IPS-18c (cell line): Measurements from ENCODE around the gene VPS4B.

Experiments
- H3K4me3 ChIP-seq: 2 replicates; pipeline ENCODE4 v1.7.0; 2013; ENCODE audit warnings: low read depth, mild to moderate bottlenecking, low read length, moderate library complexity; ENCODE audit not compliant: insufficient read depth
- H3K9me3 ChIP-seq: one replicate; pipeline ENCODE4 v1.6.1; 2013; ENCODE audit warnings: mild to moderate bottlenecking, low read length, moderate library complexity; ENCODE audit not compliant: control insufficient read depth, insufficient read depth

Gene VPS4B

DNA sequence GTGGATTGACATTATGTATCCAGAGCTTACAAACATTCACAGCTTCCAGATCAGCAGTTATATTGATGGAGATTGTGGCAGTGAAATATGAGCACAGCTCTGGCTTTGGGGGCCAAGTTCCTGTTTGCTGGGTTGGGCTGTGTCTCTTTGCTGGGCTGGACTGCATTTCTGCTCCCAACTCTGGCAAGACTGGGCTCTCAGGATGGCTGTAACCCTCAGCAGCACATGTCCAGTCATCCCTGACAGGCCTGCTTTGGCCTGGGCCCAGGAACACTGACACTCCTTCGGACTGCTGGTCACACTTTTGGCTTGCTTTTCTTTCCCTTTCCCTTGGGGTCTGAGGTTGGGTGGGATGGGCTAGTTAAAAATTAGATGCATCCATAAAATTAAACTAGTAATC is 17.9 kb upstream of the VPS4B start:
- Histone ChIP-seq H3K4me3 (no peak overlapping the region), H3K9me3 (no peaks in the 10 kb centered on the region)

DNA sequence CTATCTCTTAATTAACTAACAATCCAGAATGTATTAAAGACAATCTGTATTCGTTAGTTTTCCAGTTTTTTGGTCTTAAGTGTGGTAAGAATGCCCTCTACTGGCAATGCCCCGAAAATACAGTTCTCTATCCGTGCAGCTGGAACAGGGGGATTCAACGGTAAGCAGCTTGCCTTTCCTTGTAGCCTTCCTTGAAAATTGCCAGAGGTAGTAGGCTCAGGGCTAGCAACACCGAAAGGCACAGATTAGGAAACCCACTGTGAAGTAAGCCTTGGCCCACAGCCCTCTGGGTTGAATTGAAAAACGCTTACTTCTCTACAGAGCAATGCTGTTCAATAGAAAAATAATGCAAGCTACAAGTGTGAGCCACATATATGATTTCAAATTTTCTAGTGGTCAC is 17.1 kb upstream of the VPS4B start:
- H3K9me3 ChIP-seq, result no peaks in the 10 kb centered on the region
- no peak overlapping the region for H3K4me3 ChIP-seq

DNA sequence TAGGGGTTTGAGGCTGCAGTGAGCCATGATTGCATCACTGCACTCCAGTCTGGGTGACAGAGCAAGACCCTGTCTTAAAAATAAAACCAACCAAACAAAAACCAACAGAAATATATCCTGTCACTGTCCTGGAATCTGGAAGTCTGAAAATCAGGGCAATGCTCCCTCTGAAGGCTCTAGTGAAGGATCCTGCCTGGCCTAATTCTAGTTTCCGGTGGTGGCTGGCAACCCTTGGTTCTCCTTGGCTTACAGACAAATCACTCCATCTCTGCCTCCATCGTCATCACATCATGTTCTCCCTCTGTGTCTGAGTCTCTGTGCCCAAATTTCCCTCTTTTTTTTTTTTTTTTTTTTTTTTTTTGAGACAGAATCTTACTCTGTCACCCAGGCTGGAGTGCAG is 15.9 kb upstream of the VPS4B start:
- H3K4me3 ChIP-seq, result no peak overlapping the region
- no peaks in the 10 kb centered on the region for H3K9me3 ChIP-seq

DNA sequence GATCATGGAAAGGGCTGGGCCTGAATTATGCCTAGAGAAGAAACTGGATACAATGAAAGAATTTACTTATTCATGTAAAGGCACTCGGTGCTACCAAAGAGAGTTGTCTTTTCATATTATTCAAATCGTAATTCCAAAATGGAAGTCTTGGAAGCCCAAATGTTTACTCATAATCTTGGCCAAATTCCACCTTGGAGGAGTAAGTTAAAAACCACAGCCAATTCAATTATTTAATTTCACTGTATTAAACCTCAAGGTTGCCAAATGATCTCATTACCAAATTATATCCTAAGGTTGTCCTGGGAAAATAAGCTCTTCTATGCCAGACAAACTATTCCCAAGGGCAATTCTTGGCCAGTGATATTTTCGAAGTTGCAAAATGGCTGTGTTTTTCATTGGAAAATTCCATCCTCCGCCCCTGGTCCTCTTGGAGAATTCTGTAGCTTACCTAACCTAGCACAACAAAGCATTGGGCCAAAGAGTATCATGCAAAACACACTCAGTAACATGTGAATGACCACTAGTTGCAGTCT is 11.1 kb upstream of the VPS4B start:
- no peak overlapping the region for H3K4me3 ChIP-seq
- peaks cover 2% of the 10 kb centered on the region for H3K9me3 ChIP-seq

DNA sequence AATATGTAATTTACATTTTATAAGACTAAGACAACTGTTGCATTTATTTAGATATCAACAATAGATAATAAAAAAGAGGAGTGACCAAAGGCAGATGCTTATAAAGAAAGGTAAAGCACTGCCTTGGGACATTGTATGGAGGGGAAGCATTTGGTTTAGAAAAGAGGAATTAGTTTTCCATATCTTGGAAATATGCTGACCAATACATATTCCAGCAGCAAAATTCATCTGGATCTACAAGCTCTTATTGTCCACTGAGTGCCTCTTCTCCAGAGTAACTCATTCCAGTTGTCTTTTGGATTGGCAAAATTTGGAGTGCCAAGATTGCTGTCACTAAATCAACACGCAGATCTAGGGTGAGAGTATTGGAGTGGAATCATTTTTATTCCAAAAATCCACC is 8.9 kb upstream of the VPS4B start:
- H3K9me3 ChIP-seq, result peaks cover 2% of the 10 kb centered on the region
- H3K4me3 ChIP-seq, result no peak overlapping the region

DNA sequence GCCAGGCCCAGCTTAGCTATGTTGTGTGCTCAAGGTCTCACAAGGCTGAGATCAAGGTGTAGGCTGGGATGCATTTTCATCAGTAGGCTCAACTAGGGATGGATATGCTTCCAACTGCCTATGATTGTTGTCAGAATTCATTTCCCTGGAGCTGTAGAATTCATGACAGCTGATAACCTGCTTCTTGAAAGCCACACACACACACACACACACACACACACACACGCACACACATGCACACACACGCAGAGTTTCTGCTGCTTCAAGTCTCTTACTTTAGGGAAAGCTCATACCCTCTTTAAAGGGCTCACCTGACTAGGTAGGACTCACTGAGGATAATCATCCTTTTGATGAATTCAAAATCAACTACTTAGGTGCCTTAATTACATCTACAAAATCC is 8.2 kb upstream of the VPS4B start:
- Histone ChIP-seq H3K4me3 (no peak overlapping the region), H3K9me3 (peaks cover 2% of the 10 kb centered on the region)

DNA sequence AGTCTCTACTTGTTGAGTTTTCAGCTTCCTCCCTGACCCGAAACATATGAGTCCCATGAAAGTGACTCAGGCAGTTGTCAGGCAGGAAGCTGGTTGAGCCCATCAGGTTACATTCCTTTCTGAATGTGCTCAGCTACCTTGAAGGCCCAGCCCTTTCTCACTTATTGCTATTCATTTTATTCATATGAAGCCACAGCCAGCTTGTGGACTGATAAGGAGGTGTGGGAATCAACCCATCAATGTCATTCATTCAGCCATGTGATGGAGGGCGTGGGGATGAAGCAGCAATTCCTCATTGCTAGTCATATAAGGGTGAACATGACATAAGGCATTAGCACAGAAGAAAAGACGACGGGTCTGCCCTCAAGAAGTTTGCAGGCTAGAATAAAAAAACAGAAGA is 5.3 kb upstream of the VPS4B start:
- H3K9me3 ChIP-seq, result peaks cover 2% of the 10 kb centered on the region
- H3K4me3 ChIP-seq, result no peak overlapping the region

DNA sequence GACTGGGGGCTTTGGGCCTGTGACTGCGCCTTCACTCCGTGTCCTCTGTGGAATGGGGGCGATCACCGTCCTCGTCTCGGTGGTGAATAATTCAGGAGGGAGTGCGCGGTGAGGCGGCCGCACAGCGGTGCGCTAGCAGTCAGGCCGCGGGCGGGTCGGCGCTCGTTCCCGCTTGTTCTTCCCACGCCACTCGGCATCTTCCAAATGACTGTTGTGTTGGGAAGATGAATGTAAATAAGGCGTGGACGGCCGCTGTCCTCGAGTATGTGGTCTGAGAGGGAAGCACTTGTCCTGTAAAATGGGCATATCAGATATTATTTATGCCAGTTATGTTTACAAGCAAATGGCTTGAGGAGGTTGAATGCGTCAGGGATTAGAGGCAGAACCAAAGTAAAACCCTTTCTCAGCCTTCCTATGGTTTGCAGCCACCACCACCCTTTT is 608 bp upstream of the VPS4B start:
- H3K4me3 ChIP-seq, result peak overlapping the region; percentile 98
- H3K9me3 ChIP-seq, result no peaks in the 10 kb centered on the region

DNA sequence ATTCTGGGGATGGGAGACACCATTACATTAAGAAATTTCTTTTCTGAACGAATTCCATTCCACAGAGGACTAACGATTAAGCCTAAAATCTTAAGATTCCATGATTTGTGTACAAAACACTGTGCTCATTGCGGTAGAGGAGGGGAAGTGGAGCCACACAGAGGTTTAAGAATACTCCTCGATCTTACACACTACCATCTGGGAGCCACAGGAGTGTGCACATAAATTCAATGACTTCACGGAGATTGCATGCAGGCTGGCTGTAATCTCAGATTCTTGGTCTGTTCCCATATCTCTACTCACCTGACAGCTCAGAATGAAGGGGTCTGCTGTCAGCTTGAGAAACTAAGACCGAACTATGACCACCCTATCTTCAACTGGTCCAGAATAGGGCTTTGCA is 762 bp downstream of the VPS4B start:
- Histone ChIP-seq H3K4me3 (peak overlapping the region; percentile 98), H3K9me3 (no peaks in the 10 kb centered on the region)

DNA sequence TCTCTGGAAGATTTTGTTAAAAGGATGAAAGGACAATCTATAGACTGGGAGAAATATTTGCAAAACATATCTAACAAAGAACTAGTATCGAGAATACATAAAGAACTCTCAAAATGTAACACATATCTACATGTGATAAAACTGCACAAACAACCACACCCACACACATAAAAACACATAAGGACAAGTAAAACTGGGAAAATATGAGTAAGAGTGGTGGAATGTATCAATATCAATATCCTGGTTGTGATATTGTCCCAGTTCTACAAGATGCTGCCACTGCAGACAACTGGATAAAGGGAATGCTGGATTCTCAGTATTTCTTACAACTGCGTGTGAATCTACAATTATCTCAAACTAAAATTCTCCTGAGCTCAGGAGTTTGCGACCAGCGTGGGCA is 9.3 kb downstream of the VPS4B start:
- no peaks in the 10 kb centered on the region for H3K9me3 ChIP-seq
- no peak overlapping the region for H3K4me3 ChIP-seq

DNA sequence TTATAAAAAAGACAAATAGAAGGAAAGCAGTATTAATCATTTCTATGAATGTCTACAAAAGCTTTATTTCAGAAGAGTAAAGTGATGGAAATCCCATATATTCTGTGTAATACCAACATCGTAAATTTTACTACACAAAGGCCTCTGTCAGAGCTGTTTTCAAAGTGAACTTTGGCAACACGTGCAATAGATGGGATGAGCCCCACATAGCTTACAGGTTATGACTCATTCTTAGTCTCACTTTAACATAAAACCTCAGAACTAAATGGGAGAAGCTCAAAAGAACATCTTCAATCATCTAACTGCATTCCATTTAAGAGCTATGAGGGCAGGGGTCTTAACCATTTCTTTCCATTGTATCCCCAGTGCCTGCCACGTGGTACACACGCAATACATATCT is 11.5 kb downstream of the VPS4B start:
- no peak overlapping the region for H3K4me3 ChIP-seq
- H3K9me3 ChIP-seq, result no peaks in the 10 kb centered on the region

DNA sequence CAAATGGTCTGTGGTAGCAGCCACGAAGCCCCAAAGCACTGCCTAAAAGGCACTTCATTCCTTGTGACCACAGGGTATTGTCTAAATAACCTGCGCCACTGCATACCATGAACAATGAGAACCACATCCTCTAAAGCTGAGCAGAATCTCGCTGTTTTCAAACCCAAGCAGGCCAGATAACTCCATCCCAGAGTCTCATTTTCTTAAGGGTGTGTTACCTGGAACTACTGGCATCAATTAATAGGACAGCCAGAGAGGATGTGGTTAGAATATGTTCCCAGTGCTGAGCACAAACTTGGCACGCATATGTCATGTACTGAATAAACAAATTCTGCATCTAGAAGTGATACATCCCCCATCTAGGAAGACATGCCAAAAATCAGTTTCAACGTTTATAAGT is 13.0 kb downstream of the VPS4B start:
- no peaks in the 10 kb centered on the region for H3K9me3 ChIP-seq
- no peak overlapping the region for H3K4me3 ChIP-seq

DNA sequence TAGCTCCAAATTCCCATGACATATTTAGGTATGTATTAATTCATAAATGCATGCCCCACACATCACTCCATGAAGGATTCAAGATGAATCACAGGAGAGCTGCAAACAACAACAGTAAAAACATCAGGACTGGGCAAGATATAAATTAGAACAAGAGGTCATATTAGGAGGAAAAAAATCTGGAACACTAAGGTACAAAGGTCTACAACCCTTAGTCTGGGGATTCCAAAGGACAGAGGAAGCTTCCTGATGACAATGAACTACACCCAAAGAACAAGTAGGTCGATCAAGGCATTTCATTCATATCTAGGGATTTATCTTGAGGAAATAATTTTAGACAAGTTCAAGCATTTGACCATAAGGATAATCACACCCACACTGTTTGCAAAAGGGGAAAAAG is 14.5 kb downstream of the VPS4B start:
- H3K9me3 ChIP-seq, result no peaks in the 10 kb centered on the region

DNA sequence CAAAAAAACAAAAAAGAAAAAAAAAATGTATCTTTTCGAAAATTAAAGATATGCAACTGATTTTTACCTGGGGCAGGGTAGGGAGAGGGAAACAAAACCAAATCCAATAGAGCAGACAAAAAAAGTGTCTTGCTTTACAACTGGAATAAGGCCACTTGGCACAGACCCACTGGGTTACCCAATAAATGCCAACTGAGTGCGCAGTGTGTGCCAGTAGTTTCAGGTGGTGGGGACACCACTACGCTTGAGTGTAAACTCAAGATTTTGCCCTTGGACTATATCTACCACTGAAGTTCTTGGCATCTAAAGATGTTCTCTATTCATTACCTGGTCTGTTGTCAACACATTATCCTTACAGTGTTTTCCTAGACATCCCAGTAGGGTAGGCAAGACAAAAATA is 16.3 kb downstream of the VPS4B start:
- no peaks in the 10 kb centered on the region for H3K9me3 ChIP-seq
- no peak overlapping the region for H3K4me3 ChIP-seq

More for the DNA sequence above, 14.5 kb downstream of the VPS4B start:
- no peak overlapping the region for H3K4me3 ChIP-seq

DNA sequence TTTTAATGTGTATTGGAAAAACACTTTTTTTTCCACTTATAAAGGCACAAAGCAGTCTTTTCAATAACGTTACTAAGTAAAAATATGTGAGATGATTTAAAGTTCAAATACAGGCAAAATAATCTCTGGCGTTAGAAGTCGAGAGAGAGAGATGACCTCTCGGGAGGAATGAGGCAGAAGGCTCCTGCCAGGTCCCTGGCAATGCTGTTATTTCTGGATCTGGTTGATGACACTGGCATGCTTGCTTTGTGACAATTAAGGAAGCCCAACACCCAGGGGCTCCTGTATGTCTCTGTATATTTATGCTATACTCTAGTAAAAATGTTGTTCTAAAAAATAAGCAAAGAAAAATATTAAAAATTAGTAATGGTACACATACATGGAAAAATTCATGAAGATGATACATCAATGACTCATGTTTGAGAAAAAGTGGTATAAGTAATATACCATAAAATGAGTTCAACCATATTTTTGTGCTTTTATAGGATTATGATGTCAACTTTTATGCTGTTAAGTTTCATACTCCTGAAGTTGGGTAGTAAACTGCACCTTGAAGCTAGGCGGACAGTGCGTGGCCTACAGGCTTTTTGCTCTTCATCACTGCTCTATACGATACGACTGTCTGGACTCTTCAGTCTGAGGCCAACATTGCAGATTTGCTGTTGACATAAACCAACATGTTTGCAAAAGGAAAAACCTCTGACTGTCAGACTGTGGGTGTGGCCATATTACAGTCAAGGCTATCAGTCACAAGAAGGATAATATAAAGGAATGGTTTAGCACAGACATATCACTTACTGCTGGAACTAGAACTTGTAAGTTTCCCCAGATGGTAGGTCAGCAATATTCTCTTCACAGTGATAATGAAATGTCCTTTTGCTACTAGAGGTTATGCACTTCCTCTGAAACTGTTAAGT is 19.8 kb downstream of the VPS4B start:
- Histone ChIP-seq H3K9me3 (no peaks in the 10 kb centered on the region), H3K4me3 (no peak overlapping the region)

DNA sequence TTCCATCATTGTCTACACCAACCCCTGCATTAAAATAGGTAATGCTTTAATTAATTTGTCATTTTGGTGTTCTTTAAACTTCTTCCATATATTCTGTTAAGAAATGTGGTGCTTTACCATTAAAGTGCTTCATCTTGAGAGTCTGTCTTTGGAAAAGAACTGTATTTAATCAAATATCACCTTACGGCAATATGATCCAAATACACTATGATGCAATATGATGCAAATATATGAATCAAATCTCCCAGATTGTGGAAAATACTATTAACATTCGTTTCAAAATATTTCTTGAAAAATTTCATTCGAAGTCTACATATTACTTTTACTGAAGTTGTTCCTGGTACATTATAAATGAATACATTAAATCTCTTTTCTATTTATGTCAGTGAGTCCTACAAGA is 23.0 kb downstream of the VPS4B start:
- Histone ChIP-seq H3K9me3 (no peaks in the 10 kb centered on the region), H3K4me3 (no peak overlapping the region)

DNA sequence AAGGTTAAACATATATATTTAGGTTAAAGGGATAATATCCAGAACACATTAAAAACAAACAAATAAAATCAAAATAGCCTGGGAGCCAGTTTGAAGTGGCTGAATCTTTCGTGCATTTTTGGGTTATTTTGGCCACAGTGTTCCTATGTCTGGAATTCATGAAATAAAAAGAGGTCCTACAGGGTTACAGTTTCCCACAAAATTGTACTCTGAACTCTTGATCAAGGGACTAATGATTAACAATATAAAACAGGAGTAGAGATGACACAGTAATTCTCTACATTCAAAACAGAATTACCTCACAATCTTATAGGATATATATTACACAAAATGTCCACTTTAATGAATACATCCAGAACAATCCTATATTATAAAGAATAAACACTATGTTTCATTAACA is 24.9 kb downstream of the VPS4B start:
- Histone ChIP-seq H3K4me3 (no peak overlapping the region), H3K9me3 (no peaks in the 10 kb centered on the region)

DNA sequence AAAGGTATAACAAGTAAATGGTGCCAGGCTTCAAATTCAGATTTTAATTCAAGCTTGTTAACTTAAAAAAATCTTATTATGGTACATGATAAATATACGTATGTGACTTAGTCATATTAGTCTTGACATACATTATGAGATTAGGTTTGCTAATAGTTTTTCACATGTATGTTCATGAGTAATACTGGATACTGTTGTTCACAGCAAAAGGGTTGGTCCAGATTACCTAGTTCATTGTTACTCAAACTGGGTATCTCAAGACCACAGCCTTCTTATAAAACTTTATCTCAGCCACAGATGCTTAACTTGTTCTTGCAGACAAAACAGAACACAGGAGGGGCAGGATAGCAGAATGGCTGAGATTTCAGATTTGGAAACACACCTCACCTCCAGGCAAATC is 26.8 kb downstream of the VPS4B start:
- no peak overlapping the region for H3K4me3 ChIP-seq
- no peaks in the 10 kb centered on the region for H3K9me3 ChIP-seq

DNA sequence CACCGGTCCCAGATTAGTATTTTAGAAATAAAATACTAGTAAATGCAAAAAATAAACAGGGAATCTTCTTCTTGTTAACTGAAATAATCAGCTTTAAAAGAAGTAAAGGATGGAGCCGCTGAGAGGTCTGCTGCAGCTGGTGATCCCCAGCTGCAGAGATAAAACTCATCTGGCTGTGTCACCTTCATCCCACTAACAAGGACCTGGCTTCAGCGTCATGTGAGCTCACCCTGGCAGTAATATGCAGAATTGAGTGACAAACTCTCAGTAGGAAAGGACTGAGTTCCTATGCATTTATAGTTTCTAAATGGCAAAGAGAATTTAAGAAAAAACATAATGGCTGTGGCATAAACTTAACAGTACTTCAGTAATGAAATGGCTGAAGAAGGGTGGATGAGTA is 27.3 kb downstream of the VPS4B start:
- no peak overlapping the region for H3K4me3 ChIP-seq
- no peaks in the 10 kb centered on the region for H3K9me3 ChIP-seq
